PC-9 (cell line): Measurements from ENCODE around the gene CEP112. TPM values are rescaled to one million over a fixed set of nuclear protein-coding genes. Genes with fewer than 3 reads are reported as not detected.

ENCODE experiments used
- BruUV-seq: library from RNA; stranded (reverse); fragments of 400-500 nt; replicated peaks from 2 replicates; lab custom pipeline; 2021; lab: Mats Ljungman, UMichigan
- CTCF ChIA-PET: fragments of 300-600 bp; sonication (Branson Sonifier 250); formaldehyde crosslinking; loops from one replicate; lab custom pipeline; 2022; ENCODE audit warnings: antibody characterized with exemption; lab: Charles Lee
- POLR2A ChIA-PET: fragments of 300-600 bp; sonication (Branson Sonifier 250); formaldehyde crosslinking; loops from one replicate; lab custom pipeline; 2022; ENCODE audit warnings: antibody characterized with exemption; ENCODE audit not compliant: unreplicated experiment; lab: Charles Lee
- DNase-seq, 2 experiments: peaks; one replicate each; pipeline versions ENCODE4 v3.0.0 to v3.0.0-alpha.2; 2015 to 2022; ENCODE audit warnings: mixed read lengths in 1 of 2
- H2AFZ ChIP-seq: fragments of 200-600 bp; sonication (generic); 2 replicates; pipeline ENCODE4 v1.8.1; 2017; ENCODE audit warnings: antibody characterized with exemption
- H3F3A ChIP-seq: fragments of 200-600 bp; sonication (generic); 2 replicates; pipeline ENCODE4 v1.8.1; 2017; ENCODE audit warnings: antibody characterized with exemption, mild to moderate bottlenecking, low read depth; ENCODE audit not compliant: insufficient read depth
- H3K27ac ChIP-seq: fragments of 200-600 bp; sonication (generic); 2 replicates; pipeline ENCODE4 v1.6.1; 2016; ENCODE audit warnings: mixed run types
- H3K27me3 ChIP-seq: fragments of 200-600 bp; sonication (generic); 2 replicates; pipeline ENCODE4 v1.6.1; 2016; ENCODE audit warnings: low read depth, mixed run types; ENCODE audit not compliant: insufficient read depth
- H3K36me3 ChIP-seq: fragments of 200-600 bp; sonication (generic); 2 replicates; pipeline ENCODE4 v1.6.1; 2016; ENCODE audit warnings: low read depth, mixed run types
- H3K4me1 ChIP-seq: fragments of 200-600 bp; sonication (generic); replicated peaks from 2 replicates; pipeline ENCODE4 v1.6.1; 2016; ENCODE audit warnings: mixed run types; ENCODE audit not compliant: insufficient read depth
- H3K4me2 ChIP-seq: fragments of 200-600 bp; sonication (generic); 2 replicates; pipeline ENCODE4 v1.6.1; 2017; ENCODE audit warnings: mixed run types
- H3K4me3 ChIP-seq: fragments of 200-600 bp; sonication (generic); 2 replicates; pipeline ENCODE4 v1.6.1; 2016; ENCODE audit warnings: mixed run types
- H3K79me2 ChIP-seq: fragments of 200-600 bp; sonication (generic); 2 replicates; pipeline ENCODE4 v1.6.1; 2017; ENCODE audit warnings: low read depth, mixed run types
- H3K9me2 ChIP-seq: fragments of 200-600 bp; sonication (generic); 2 replicates; pipeline ENCODE4 v1.8.1; 2017; ENCODE audit warnings: mild to moderate bottlenecking; ENCODE audit not compliant: insufficient read depth
- H3K9me3 ChIP-seq: fragments of 200-600 bp; sonication (generic); 2 replicates; pipeline ENCODE4 v1.8.1; 2016; ENCODE audit warnings: low read depth; ENCODE audit not compliant: insufficient read depth
- H4K20me1 ChIP-seq: fragments of 200-600 bp; sonication (generic); 2 replicates; pipeline ENCODE4 v1.8.1; 2017; ENCODE audit not compliant: insufficient read depth
- CTCF ChIP-seq: fragments of 200-600 bp; sonication (generic); conservative IDR thresholded peaks from 2 replicates; pipeline ENCODE4 v1.6.1; 2017; ENCODE audit warnings: mixed run types, antibody characterized with exemption, mild to moderate bottlenecking, moderate library complexity
- EZH2 ChIP-seq: fragments of 200-600 bp; sonication (generic); IDR thresholded peaks from 2 replicates; pipeline ENCODE4 v1.8.0; 2017; ENCODE audit warnings: antibody characterized with exemption, low read depth
- intact Hi-C: fragments of 100-400 bp; cut with micrococcal nuclease; formaldehyde crosslinking; loops from one replicate; pipeline ENCODE4 v1.10.0; 2022; ENCODE audit not compliant: unreplicated experiment
- total RNA-seq: library from RNA; stranded (reverse); gene quantifications from 2 replicates; pipeline ENCODE4 v1.2.3, GENCODE V29; 2021

CEP112 gene
- total RNA-seq, 1 experiment from 2014 or later: 4.3 TPM

GRCh38 chr17:65931246-65932149 is 260.4 kb downstream of the CEP112 start:
- POLR2A ChIA-PET: no interaction called here
- BruUV-seq: no TSS peak

DNA sequence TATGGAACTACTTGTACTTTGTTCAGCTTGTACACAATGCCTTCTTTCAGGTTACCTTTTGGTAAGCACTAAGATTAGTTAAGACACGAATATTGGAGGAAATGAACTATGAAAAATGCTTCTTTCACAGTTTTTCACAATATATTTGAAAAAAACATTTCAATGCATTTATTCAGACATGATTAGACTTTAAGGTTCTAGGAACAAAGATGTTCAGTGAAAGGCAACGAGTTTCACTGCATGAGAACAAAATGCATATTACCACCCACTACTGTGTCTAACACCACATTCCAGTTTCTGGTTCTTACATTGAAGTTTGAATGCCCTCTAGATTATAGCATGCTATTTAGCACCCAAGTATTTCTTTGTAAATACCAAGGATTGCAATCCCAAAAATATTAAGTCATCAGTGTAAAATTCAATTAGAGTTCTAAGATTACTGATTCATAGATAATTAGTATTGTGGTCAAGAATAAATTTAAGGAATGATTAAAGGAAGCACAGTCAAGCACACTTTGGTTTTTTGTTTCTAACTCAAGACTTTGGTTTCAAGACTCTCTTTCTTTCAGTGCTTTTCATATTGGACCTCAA is 261.7 kb downstream of the CEP112 start:
- CTCF ChIA-PET: no interaction called here
- H3K4me1 ChIP-seq: no peaks in the 10 kb centered on the region
- no peaks in the 10 kb centered on the region for H3K79me2 ChIP-seq
- POLR2A ChIA-PET: no interaction called here
- 0 out of 2 replicates have a peak, but pooled peaks cover 5% of the 10 kb centered on the region for H3K9me3 ChIP-seq
- H3K36me3 ChIP-seq: no peaks in the 10 kb centered on the region
- intact Hi-C loops: no loop called here
- no peak overlapping the region for H3K4me2 ChIP-seq
- H3K9me2 ChIP-seq: no peaks in the 10 kb centered on the region
- no peak for DNase-seq
- no TSS peak for BruUV-seq
- H3K4me3 ChIP-seq: no peak overlapping the region
- no peaks in the 10 kb centered on the region for H3F3A ChIP-seq
- no peak for TF ChIP-seq EZH2
- TF ChIP-seq CTCF: no peak
- no peak overlapping the region for H3K27ac ChIP-seq
- no peaks in the 10 kb centered on the region for H4K20me1 ChIP-seq
- H2AFZ ChIP-seq: no peak overlapping the region
- no peaks in the 10 kb centered on the region for H3K27me3 ChIP-seq

More at GRCh38 chr17:65931246-65932149, 260.4 kb downstream of the CEP112 start:
- Histone ChIP-seq H4K20me1 (no peaks in the 10 kb centered on the region), H3F3A (no peaks in the 10 kb centered on the region), H3K4me3 (no peak overlapping the region), H3K4me1 (no peaks in the 10 kb centered on the region), H3K36me3 (no peaks in the 10 kb centered on the region), H3K27me3 (no peaks in the 10 kb centered on the region), H3K4me2 (no peak overlapping the region), H2AFZ (no peak overlapping the region), H3K9me2 (no peaks in the 10 kb centered on the region), H3K79me2 (no peaks in the 10 kb centered on the region), H3K27ac (no peak overlapping the region), H3K9me3 (0 out of 2 replicates have a peak, but pooled peaks cover 5% of the 10 kb centered on the region)
- CTCF ChIA-PET: interaction anchor here (0.6 kb wide), 1 partner anchor 67 kb away, joined by 6 read pairs; no protein-coding TSS in a partner anchor
- no peak for TF ChIP-seq CTCF
- intact Hi-C loops: no loop called here
- no peak for DNase-seq

GRCh38 chr17:65926599-65926998 is 265.3 kb downstream of the CEP112 start:
- H3K4me2 ChIP-seq: no peak overlapping the region
- TF ChIP-seq CTCF (no peak), EZH2 (no peak)
- H3K9me2 ChIP-seq: no peaks in the 10 kb centered on the region
- no peaks in the 10 kb centered on the region for H3K4me1 ChIP-seq
- DNase-seq: no peak
- no peaks in the 10 kb centered on the region for H3K9me3 ChIP-seq
- no peak overlapping the region for H3K4me3 ChIP-seq
- intact Hi-C loops: no loop called here
- ChIA-PET CTCF (no interaction called here), POLR2A (no interaction called here)
- H3K27ac ChIP-seq: no peak overlapping the region
- H3K36me3 ChIP-seq: no peaks in the 10 kb centered on the region
- no peak overlapping the region for H2AFZ ChIP-seq
- no TSS peak for BruUV-seq
- H3K27me3 ChIP-seq: no peaks in the 10 kb centered on the region
- H3F3A ChIP-seq: no peaks in the 10 kb centered on the region
- no peaks in the 10 kb centered on the region for H4K20me1 ChIP-seq
- H3K79me2 ChIP-seq: no peaks in the 10 kb centered on the region
